ENCODE measurements around the gene HCCS.

Gene HCCS

DNA sequence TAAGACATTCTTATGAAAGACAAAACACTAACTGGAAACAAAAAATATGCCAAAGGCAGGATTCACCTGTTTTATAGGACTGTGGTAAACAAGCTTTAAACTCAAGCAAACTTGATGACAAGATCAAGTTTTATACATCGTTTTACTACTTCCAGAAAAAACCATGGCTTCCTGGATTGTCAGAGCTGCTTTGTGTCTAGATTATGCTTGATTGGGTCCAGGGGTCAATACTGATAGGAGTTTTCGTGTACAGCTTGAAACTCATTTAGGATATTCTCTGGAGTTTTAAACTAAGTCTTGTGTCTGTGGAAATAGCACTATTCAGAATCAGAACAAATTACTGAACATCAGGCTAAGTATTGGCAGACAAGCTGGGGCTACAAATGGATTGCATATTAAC, 13.0 kb downstream of the HCCS start:
- no peak for DNase-seq

DNA sequence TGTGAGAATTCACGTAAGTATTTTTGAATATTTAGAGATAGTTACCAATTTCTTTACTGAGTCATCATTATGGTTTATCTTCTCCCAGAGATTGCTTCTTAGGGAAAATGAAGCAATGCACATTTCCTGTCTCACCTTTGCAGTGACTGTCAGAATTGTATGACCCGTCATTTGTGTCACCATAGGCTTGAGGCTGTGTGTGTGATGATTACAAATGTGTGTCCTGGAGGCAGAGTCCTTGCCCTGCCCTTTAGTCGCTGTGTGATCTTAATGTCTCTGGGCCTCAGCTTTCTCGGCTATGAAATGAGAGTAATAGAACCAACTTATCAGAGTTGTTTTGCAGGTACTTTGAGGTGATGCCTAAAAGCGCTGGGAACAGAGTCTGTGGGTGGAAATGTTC, 13.9 kb downstream of the HCCS start:
- DNase-seq = no peak

DNA sequence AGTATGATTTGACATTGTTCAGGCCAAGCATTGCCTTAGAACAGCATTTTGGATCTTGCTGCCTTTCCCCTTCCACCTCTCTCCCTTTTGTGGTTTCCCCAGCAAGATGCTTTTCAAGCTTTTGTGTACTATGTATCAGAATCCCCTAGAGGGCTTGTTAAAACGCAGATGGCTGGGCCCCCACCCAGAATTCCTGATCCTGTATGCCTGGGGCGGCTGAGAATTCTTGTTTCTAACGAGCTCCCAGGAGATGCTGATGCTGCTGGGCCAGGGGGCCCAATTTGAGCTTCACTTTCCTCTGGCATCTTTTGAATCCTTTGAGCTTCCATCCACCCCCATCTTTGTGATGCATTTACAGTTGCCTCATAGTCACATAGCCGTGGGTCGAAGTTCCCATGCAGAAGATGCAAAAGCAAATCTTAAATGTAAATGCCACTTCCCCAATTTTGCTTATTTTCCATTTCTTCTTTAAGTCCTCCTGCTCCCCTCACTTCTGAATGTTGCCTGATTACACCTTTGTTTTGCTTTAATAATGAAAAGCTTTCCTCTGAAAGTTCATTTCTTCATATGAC, 18.5 kb downstream of the HCCS start:
- no peak for DNase-seq

DNA sequence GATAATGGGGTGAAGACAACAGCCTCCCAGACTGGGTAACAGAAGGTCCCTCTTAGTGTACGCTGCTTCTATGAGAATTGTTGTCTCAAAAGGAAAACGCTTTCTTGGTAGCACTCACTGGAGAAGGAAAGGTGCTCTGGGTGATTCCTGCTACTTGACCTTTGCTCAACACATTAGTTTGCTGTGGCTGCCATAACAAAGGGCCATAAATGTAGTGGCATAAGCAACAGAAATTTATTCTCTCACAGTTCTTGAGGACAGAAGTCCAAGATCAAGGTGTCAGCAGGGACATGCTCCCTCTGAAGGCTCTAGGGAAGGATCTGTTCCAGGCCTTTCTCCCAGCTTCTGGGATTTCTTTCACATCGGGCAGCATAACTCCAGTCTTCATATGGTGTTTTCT, 19.0 kb downstream of the HCCS start:
- no peak for DNase-seq

DNA sequence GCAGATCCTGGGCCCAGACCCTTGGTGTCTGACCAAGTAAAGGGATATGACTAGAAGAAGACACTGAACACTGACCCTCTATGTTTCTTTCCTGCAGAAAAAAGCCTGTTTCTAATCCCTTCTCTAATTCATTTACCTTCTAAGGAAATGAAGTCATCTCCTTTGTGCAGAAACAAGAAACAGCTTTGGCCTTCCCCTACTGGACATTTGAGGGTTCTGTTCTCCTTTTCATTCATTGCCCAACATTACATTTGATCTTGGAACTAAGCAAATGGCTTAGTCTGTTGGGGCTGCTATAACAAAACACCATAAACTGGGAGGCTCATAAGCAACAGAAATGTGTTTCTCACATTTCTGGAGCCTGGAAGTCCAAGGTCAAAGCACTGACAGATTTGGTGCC, 20.0 kb downstream of the HCCS start:
- no peak for DNase-seq

DNA sequence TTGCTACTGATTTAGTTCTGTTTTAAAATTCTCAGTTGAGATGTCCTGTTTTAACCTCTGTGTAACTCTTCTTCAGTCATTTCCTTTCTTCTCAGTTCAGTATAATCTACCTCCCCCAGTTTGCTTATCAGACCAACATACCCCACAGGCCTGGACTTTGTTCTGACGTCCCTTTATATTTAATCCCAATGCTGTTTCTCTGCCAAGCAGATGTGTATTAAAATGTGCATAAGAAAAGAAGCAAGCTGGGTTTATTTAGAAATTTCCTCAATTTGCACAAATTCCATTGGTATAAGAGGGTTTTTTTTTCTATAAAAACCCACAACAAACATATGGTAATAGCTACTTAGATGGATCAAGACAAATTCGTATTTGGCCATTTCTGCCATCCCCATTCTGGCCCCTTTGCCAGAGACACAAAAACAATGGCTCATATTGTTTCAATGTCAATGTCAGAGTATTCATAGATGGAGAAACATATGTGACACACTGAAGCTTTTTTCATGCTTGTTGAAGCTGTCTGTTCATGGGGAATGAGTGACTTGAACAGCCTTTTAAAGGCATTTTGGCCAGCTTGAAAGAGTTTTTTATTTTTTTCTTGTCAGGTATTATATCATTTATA, 24.5 kb downstream of the HCCS start:
- no peak for DNase-seq

DNA sequence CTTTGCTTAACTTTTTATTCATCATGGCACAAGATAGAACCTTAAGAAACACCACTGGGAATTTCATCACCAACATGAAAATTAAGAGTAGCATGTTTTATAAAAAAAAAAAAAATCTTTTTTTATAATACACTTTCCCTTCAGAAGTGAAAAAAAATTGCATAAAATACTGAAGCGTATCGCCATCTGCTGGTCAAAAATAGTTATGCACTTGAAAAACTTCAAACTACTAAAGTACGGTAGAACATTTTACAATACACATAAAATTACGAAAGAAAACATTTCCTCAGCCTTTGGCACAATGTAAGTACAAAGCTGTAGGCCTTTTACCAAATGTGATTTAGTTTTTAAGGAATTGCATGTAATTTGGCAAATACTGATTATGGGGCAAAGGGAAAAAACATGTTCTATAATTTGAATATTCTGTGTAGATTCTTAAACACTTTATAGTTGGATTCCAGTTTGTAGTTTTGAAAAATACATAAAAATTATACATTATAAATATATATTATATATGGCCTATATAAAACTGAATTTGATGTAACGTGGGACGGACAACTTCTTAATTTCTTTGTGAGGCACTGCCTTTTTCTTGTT, 26.5 kb downstream of the HCCS start:
- DNase-seq = peak; percentile 2

DNA sequence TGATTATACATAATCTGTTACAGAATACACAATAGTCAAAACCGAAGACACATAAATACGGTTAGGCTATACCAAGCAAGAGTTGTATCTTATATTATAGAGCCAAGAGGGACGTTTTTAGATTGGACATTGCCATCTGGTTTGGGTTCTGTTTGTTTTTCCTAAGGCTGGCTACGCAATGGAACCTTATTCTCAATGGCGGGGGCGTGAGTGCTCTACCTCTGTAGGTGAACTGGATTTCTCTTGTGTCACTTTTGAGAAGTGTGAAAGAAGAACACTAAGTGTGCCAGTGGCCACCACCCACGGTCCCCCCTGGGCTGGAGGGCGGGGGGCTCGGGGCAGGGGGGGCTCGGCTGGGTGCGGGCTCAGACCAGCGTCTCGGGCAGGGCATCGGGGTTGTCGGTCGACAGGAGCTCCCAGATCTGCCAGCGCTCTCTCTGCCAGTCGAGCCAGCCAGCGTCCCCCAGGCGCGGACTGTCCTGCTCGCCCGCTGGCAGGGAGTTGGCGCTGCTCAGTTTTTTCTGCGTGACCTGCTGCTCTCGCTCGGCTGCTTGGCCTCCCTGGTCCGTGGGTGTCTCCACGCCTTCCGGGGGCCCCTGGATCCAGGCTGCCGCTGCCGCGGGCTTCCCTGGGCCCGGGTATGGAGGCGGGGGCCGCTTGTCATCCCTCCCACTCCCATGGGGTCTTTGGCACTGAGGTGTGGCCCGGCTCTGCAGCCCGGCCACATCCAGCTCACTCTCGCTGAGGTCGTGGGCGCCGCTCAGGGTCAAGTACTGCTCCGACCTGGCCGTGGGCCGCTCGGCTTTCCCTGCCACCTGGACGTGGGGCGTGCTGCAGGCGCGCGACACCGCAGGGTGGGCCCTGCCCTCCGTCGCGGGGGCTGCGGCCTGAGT, 27.6 kb downstream of the HCCS start:
- DNase-seq = no peak

DNA sequence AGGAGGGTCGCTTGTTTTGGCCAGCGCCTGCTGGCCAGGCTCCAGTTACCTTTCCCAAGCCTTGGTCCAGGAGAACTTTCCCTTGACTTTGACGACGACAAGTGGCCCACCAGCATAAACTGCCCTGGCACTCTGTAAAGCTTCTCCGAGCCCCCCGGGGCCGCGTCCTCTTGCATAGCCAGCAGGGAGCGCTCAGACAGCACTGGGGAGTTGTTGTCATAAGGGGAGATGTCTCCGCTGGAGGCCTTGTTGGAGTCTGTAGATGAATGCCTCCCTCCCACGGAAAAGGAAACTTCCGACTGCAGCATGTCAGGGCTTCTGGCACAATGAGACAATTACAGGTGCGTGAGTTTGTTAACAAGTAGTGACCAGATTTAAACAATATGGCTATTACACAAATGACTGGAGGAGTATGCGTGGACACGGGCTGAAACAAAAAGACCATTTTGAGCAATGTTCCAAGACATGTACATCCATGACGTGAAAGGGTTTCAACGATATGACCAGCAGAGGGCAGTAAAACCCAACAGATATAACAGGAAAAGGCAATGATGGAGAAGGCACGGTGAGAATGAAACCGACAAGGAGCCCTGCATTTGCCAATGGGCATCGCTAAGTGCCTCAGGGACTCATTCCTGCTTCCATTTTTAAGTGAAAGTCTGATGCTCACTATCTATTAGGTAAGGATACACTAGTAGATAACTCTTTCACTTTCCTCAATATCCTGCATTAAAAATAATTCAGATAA, 33.0 kb downstream of the HCCS start:
- DNase-seq = peak; percentile 53

DNA sequence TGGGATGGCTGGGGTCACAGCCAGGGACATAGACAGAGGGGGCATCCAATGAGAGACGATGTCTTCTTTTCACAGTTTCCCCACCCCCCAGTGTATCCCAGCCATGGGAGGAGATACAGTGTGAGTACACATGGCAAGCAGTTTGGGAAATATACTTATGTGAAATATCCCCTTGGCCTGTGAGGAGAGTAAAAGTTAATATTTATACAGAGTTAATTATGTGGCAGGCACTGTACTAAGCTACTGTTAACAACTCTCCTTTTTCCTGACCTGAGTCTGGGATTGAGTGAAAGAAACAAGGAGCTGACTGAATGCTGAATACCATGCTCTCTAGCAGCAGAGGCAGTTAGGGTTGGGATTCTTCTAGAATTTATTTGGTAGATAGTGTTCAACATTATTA, 35.3 kb downstream of the HCCS start:
- no peak for DNase-seq

DNA sequence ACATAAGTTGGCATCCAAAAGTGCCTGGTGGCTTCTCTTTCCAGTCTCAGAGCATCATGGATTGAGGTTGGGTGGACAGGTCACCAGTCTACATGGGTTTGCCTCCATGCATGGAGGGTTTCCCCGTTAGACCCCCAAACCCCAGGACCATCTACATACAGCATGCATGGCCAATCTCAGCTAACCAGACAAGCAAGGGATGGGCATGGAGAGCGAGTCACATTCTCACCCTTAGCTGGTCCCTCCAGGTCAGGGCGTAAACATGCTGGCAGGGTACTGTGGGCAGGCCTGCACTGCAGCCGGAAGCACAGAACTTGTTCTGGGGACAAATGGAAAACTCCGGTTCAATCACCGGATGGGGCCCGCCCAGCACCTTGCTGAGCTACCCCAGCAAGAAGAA, 37.3 kb downstream of the HCCS start:
- DNase-seq = no peak

DNA sequence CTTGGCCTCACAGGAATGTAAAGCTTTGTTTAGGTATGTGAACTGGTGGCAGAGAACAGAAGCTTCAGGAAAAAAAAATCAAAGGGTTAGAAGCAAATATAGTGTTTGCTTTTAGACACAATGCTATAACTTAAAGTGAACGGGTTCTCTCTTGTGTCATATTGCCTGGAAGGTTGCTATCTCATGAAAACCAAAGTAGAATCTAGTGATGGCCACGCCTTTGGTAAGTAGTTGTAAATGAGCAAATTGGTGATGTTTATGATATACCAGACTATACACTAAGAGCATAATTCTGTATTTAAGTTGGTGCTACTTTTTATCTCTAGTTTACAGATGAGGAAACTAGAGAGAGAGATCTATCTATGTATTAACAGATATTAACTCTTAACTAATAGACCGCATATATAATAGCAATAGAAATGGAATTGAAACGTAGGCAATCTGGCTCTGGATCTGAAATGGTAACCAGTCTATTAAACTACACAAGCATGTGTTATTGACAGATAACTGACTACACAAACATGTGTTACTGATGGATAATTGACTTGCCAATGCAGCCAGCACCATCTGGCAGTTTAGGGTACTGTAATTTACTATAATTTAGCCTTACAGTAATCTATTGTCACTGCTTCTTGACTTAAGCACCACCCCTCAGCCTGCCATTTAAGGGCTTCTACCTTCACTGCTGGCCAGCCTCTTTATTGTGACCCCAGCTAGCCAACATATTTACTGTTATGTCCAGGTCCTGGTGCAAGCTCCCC, 40.8 kb downstream of the HCCS start:
- peak; percentile 9 for DNase-seq

DNA sequence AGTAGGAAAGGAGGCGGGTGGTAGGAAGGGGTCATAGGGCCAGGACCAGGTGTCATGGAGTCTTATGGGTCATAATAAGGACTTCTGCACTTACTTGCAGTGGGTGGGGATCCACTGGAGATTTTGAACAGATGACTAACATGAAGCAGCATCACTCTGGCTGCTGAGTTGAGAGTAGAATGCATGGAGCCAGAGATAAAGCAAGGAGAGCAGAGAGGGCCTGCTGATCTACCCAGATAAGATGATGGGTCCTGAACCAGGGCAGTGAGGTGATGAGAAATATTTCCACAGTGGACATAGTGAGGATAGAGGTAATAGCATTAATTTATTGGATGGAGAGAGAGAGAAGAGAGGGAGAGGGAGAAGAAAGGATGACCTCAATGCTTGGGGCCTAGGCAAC, 48.0 kb downstream of the HCCS start:
- DNase-seq = no peak

DNA sequence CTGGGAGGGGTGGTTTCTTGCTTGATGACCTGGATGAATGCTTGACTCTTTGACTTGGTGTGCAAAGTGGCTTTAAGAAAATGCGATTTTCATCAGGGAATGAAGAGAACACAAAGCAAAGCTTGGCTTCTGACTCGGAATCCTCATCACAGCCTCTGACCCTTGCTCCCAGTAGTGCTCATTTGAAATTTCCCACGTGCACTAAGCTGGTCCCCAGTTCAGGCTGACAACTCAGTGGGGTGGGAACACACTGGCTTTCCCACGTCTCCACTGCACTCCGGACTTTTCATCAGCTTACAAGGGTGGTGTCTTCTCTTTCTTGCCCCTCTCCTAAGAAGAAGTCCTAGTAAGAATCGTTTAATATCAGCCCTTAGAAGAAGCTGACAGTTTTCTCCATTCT, 53.3 kb downstream of the HCCS start:
- DNase-seq = no peak

DNA sequence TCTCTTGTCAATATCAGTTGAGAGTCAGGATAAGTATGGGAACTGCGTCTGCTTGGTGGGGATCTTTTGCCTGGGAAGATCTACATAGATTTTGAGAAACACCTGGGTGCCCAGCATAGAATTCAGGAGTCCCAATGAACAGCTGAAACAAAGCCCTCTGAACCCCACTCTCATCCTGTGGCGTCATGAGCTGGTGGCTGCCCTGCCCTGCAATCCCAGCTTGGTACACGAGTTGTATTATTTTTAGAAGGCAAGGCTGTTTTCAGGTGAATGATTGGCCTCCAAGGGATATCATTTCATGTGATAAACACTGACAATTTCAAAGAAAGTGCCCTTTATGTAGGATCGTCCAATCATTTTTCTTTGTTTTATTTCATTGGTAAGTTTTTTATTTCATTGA, 60.8 kb downstream of the HCCS start:
- no peak for DNase-seq

DNA sequence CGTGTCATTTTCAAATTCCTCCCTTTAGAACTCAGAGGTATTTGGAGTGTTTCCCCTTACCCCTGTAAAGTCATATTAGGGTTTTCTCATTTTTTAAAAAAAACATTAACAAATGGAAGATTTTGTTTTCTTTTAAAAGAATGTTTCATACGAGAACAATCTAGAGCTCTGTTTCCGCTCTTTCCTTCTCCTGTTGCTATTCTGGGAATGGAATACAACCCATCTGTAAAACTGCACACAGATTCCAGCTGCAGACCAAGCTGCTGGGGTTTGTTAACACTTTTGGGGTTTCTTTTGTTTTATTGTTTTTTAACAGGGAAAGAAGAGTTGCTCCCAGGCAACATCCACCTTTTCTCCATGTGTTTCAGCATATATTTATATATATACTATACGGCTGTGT, 61.3 kb downstream of the HCCS start:
- DNase-seq = no peak
